HG03558 (cell line): ENCODE data around the gene ABCA3.
"Not testable (repeated sequence)": the region's sequence is repeated elsewhere in the genome, so short reads cannot be mapped to it uniquely, and the experiment has no call there.

ENCODE experiments used
- ATAC-seq: cut with Tn5 transposase; IDR thresholded peaks from one replicate; pipeline ENCODE4 v1.9.1; 2021; ENCODE audit warnings: moderate number of reproducible peaks; ENCODE audit not compliant: unreplicated experiment; ENCODE audit errors: extremely low read depth

Gene ABCA3

GRCh38 chr16:2282866-2283555 is 57.5 kb downstream of the ABCA3 start:
- no peak for ATAC-seq

- no peak for ATAC-seq
Measured at GRCh38 chr16:2282262-2282661, 58.3 kb downstream of the ABCA3 start.

GRCh38 chr16:2280981-2281542 is 59.5 kb downstream of the ABCA3 start:
- no peak for ATAC-seq

- no peak for ATAC-seq
Measured at GRCh38 chr16:2280461-2280860, 60.1 kb downstream of the ABCA3 start.

GRCh38 chr16:2278956-2279800 is 61.4 kb downstream of the ABCA3 start:
- ATAC-seq = no peak

GRCh38 chr16:2278272-2278608 is 62.3 kb downstream of the ABCA3 start:
- no peak for ATAC-seq

GRCh38 chr16:2277466-2278271 is 62.9 kb downstream of the ABCA3 start:
- no peak for ATAC-seq

GRCh38 chr16:2276368-2277195 is 63.9 kb downstream of the ABCA3 start:
- no peak for ATAC-seq

- no peak for ATAC-seq
Measured at GRCh38 chr16:2275476-2276367, 64.8 kb downstream of the ABCA3 start.

- ATAC-seq = no peak
Measured at GRCh38 chr16:2273931-2274330, 66.6 kb downstream of the ABCA3 start.

GRCh38 chr16:2273484-2273883 is 67.0 kb downstream of the ABCA3 start:
- no peak for ATAC-seq

GRCh38 chr16:2271848-2272461 is 68.6 kb downstream of the ABCA3 start:
- no peak for ATAC-seq

GRCh38 chr16:2270588-2271470 is 69.7 kb downstream of the ABCA3 start:
- no peak for ATAC-seq

GRCh38 chr16:2270070-2270462 is 70.5 kb downstream of the ABCA3 start:
- no peak for ATAC-seq

GRCh38 chr16:2267913-2268666 is 72.4 kb downstream of the ABCA3 start, which contains the start of gene RNPS1:
TSS of gene RNPS1 (minus strand) at chr16:2268126. CDS start at chr16:2264643, 3,483 bp downstream.
- peak; percentile 60 for ATAC-seq

GRCh38 chr16:2267505-2267912 is 73.0 kb downstream of the ABCA3 start:
- peak; percentile 29 for ATAC-seq

- not testable (repeated sequence) for ATAC-seq
Measured at GRCh38 chr16:2266887-2267286, 73.6 kb downstream of the ABCA3 start.
